WTC11 (cell line): Measurements from ENCODE around the gene CHID1. TPM values are rescaled to one million over a fixed set of nuclear protein-coding genes. Genes with fewer than 3 reads are reported as not detected.

Experiments used
- ATAC-seq: fragments of 200-7000 bp; cut with Tn5 transposase; 2 replicates; pipeline ENCODE4 v1.10.0; 2021; ENCODE audit warnings: mild to moderate bottlenecking, moderate library complexity
- CTCF ChIA-PET: fragments of 300-600 bp; sonication (Branson Sonifier 250); formaldehyde crosslinking; loops from one replicate; lab custom pipeline; 2021; ENCODE audit warnings: antibody characterized with exemption; lab: Charles Lee
- POLR2A ChIA-PET: fragments of 350-600 bp; sonication (Branson Sonifier 250); formaldehyde crosslinking; loops from one replicate; lab custom pipeline; 2021; ENCODE audit warnings: antibody characterized with exemption; lab: Charles Lee
- DNase-seq: peaks from one replicate; pipeline ENCODE4 v3.0.0; 2021; ENCODE audit warnings: low spot score
- H3K27ac Mint-ChIP-seq: 2 replicates; pipeline ENCODE4 v1.8.0; 2021; ENCODE audit warnings: mixed read lengths
- H3K27me3 Mint-ChIP-seq: 2 replicates; pipeline ENCODE4 v1.8.0; 2021; ENCODE audit warnings: low read depth, mild to moderate bottlenecking, moderate library complexity, mixed read lengths
- H3K36me3 Mint-ChIP-seq: 2 replicates; pipeline ENCODE4 v1.8.0; 2021; ENCODE audit warnings: mixed read lengths
- H3K4me1 Mint-ChIP-seq: 2 replicates; pipeline ENCODE4 v1.8.0; 2022; ENCODE audit warnings: mixed read lengths
- H3K4me3 Mint-ChIP-seq: 2 replicates; pipeline ENCODE4 v1.8.0; 2021; ENCODE audit warnings: mild to moderate bottlenecking, moderate library complexity, mixed read lengths
- H3K9me3 Mint-ChIP-seq: 2 replicates; pipeline ENCODE4 v1.8.0; 2021; ENCODE audit warnings: mixed read lengths
- CREM ChIP-seq: sonication (generic); formaldehyde crosslinking; IDR thresholded peaks from 2 replicates; pipeline ENCODE4 v1.8.1; 2022; ENCODE audit warnings: mild to moderate bottlenecking, missing genetic modification reagents, moderate library complexity
- ELF4 ChIP-seq: sonication (generic); formaldehyde crosslinking; IDR thresholded peaks from 2 replicates; pipeline ENCODE4 v1.8.1; 2022; ENCODE audit warnings: low read depth, mild to moderate bottlenecking, moderate library complexity, missing genetic modification reagents
- ESRRA ChIP-seq: sonication (generic); formaldehyde crosslinking; IDR thresholded peaks from 2 replicates; pipeline ENCODE4 v1.8.1; 2022; ENCODE audit warnings: mild to moderate bottlenecking, missing genetic modification reagents, borderline replicate concordance
- FOXP1 ChIP-seq: sonication (generic); formaldehyde crosslinking; IDR thresholded peaks from 2 replicates; pipeline ENCODE4 v1.8.0; 2022; ENCODE audit warnings: missing genetic modification reagents, mild to moderate bottlenecking, moderate library complexity, borderline replicate concordance
- GTF2I ChIP-seq: fragments of 250-450 bp; sonication (Bioruptor Pico); conservative IDR thresholded peaks from 2 replicates; pipeline ENCODE4 v1.4.0; 2021; ENCODE audit warnings: mild to moderate bottlenecking
- HMGA2 ChIP-seq: fragments of 250-450 bp; sonication (Bioruptor Pico); IDR thresholded peaks from 2 replicates; pipeline ENCODE4 v1.4.0; 2021; ENCODE audit warnings: mild to moderate bottlenecking, moderate library complexity
- KAT7 ChIP-seq: sonication (generic); formaldehyde crosslinking; IDR thresholded peaks from 2 replicates; pipeline ENCODE4 v1.8.1; 2023; ENCODE audit warnings: missing genetic modification reagents, mild to moderate bottlenecking, borderline replicate concordance
- MYBL2 ChIP-seq: sonication (generic); formaldehyde crosslinking; IDR thresholded peaks from 2 replicates; pipeline ENCODE4 v1.8.1; 2023; ENCODE audit warnings: mild to moderate bottlenecking, moderate library complexity, missing genetic modification reagents
- NFYB ChIP-seq: sonication (generic); formaldehyde crosslinking; conservative IDR thresholded peaks from 2 replicates; pipeline ENCODE4 v1.8.0; 2022; ENCODE audit warnings: low read depth, missing genetic modification reagents
- RELA ChIP-seq: sonication (generic); formaldehyde crosslinking; IDR thresholded peaks from 2 replicates; pipeline ENCODE4 v1.8.1; 2022; ENCODE audit warnings: missing genetic modification reagents, mild to moderate bottlenecking, borderline replicate concordance
- SMAD4 ChIP-seq: sonication (generic); formaldehyde crosslinking; IDR thresholded peaks from 2 replicates; pipeline ENCODE4 v1.8.0; 2022; ENCODE audit warnings: mild to moderate bottlenecking, missing genetic modification reagents
- TEAD1 ChIP-seq: sonication (generic); formaldehyde crosslinking; IDR thresholded peaks from 2 replicates; pipeline ENCODE4 v1.8.0; 2022; ENCODE audit warnings: mild to moderate bottlenecking, missing genetic modification reagents
- TEAD4 ChIP-seq: sonication (generic); formaldehyde crosslinking; IDR thresholded peaks from 2 replicates; pipeline ENCODE4 v1.8.0; 2022; ENCODE audit warnings: mild to moderate bottlenecking, missing genetic modification reagents
- TP53 ChIP-seq: sonication (generic); formaldehyde crosslinking; IDR thresholded peaks from 2 replicates; pipeline ENCODE4 v1.8.1; 2023; ENCODE audit warnings: mild to moderate bottlenecking, missing genetic modification reagents
- ZBTB21 ChIP-seq: sonication (generic); formaldehyde crosslinking; IDR thresholded peaks from 2 replicates; pipeline ENCODE4 v1.8.1; 2023; ENCODE audit warnings: mild to moderate bottlenecking, missing genetic modification reagents, borderline replicate concordance
- ZNF138 ChIP-seq: sonication (generic); formaldehyde crosslinking; conservative IDR thresholded peaks from 2 replicates; pipeline ENCODE4 v1.8.1; 2022; ENCODE audit warnings: mild to moderate bottlenecking, moderate library complexity, missing genetic modification reagents
- ZNF232 ChIP-seq: sonication (generic); formaldehyde crosslinking; IDR thresholded peaks from 2 replicates; pipeline ENCODE4 v1.8.0; 2022; ENCODE audit warnings: mild to moderate bottlenecking, missing genetic modification reagents
- ZNF671 ChIP-seq: fragments of 250-450 bp; sonication (Bioruptor Pico); IDR thresholded peaks from 2 replicates; pipeline ENCODE4 v1.8.0; 2021; ENCODE audit warnings: mild to moderate bottlenecking
- total RNA-seq: library from RNA; stranded (reverse); gene quantifications from 3 replicates; pipeline ENCODE4 v1.2.3, GENCODE V29; 2021
- TF ChIP-seq, protein P1 (sequence below): sonication (generic); formaldehyde crosslinking; conservative IDR thresholded peaks from 2 replicates; pipeline ENCODE4 v1.8.1; 2022; ENCODE audit warnings: mild to moderate bottlenecking, missing genetic modification reagents
- TF ChIP-seq, protein P2 (sequence below): sonication (generic); formaldehyde crosslinking; conservative IDR thresholded peaks from 2 replicates; pipeline ENCODE4 v1.8.1; 2023; ENCODE audit warnings: mild to moderate bottlenecking, low read depth, missing genetic modification reagents, moderate library complexity
- TF ChIP-seq, protein P3 (sequence below): fragments of 200-600 bp; IDR thresholded peaks from 2 replicates; pipeline ENCODE4 v1.8.0; 2022; ENCODE audit warnings: antibody characterized with exemption
- TF ChIP-seq, protein P4 (sequence below): fragments of 250-450 bp; sonication (Bioruptor Pico); IDR thresholded peaks from 2 replicates; pipeline ENCODE4 v1.9.0; 2021; ENCODE audit warnings: mild to moderate bottlenecking
- TF ChIP-seq, protein P5 (sequence below): sonication (generic); formaldehyde crosslinking; IDR thresholded peaks from 2 replicates; pipeline ENCODE4 v1.8.1; 2023; ENCODE audit warnings: mild to moderate bottlenecking, missing genetic modification reagents
- TF ChIP-seq, protein P6 (sequence below): fragments of 250-450 bp; sonication (Bioruptor Pico); IDR thresholded peaks from 2 replicates; pipeline ENCODE4 v1.9.0; 2021; ENCODE audit warnings: moderate library complexity, mild to moderate bottlenecking, inconsistent platforms, borderline replicate concordance

CHID1 gene
- total RNA-seq, 1 experiment from 2014 or later: 92.8 TPM

DNA sequence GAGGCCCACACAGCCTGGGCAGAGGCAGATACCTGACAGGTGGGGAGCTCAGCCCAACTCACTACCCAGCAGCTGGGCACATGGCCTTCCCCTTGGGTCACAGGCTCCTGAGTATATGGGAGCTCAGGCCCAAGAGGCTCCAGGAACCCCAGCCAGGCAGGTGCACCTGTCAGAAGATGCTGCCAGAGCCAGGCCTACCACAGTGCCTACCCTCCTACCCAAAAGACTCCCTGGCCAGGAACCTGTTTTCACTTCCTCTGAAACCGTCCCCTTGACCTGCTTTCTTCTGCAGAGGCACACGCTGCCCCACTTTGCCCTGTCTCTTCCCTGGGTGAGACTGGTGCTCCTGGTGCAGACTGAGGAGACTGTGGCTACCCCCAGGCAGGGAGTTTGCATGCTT lies 2.9 kb downstream of the CHID1 start (continued):
- no peak for TF ChIP-seq KAT7 (CRISPR knock-in tag)
- TF ChIP-seq ZNF138 (CRISPR knock-in tag): no peak
- TF ChIP-seq, all 79 proteins: peak for 0

DNA sequence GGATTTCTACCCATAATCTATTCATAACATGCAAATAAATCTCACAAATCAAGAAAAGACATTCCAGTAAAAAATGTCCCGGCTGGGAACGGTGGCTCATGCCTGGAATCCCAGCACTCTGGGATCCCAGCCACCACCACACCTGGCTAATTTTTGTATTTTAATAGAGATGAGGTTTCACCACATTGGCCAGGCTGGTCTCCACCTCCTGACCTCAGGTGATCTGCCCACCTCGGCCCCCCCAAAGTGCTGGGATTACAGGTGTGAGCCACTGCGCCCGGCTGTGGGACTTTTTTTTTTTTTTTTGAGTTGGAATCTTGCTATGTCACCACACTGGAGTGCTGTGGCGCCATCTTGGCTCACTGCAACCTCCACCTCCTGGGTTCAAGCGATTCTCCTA lies 4.7 kb downstream of the CHID1 start:
- TF ChIP-seq TEAD1 (CRISPR knock-in tag) (no peak), RELA (CRISPR knock-in tag) (no peak), ZNF232 (CRISPR knock-in tag) (no peak), TEAD4 (CRISPR knock-in tag) (no peak), MYBL2 (CRISPR knock-in tag) (no peak), ZBTB21 (CRISPR knock-in tag) (no peak), SMAD4 (CRISPR knock-in tag) (no peak)
- TF ChIP-seq, protein P1, sequence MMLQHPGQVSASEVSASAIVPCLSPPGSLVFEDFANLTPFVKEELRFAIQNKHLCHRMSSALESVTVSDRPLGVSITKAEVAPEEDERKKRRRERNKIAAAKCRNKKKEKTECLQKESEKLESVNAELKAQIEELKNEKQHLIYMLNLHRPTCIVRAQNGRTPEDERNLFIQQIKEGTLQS (CRISPR knock-in tag): no peak
- TF ChIP-seq, protein P2, sequence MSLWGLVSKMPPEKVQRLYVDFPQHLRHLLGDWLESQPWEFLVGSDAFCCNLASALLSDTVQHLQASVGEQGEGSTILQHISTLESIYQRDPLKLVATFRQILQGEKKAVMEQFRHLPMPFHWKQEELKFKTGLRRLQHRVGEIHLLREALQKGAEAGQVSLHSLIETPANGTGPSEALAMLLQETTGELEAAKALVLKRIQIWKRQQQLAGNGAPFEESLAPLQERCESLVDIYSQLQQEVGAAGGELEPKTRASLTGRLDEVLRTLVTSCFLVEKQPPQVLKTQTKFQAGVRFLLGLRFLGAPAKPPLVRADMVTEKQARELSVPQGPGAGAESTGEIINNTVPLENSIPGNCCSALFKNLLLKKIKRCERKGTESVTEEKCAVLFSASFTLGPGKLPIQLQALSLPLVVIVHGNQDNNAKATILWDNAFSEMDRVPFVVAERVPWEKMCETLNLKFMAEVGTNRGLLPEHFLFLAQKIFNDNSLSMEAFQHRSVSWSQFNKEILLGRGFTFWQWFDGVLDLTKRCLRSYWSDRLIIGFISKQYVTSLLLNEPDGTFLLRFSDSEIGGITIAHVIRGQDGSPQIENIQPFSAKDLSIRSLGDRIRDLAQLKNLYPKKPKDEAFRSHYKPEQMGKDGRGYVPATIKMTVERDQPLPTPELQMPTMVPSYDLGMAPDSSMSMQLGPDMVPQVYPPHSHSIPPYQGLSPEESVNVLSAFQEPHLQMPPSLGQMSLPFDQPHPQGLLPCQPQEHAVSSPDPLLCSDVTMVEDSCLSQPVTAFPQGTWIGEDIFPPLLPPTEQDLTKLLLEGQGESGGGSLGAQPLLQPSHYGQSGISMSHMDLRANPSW (CRISPR knock-in tag): no peak
- TF ChIP-seq, protein P3, sequence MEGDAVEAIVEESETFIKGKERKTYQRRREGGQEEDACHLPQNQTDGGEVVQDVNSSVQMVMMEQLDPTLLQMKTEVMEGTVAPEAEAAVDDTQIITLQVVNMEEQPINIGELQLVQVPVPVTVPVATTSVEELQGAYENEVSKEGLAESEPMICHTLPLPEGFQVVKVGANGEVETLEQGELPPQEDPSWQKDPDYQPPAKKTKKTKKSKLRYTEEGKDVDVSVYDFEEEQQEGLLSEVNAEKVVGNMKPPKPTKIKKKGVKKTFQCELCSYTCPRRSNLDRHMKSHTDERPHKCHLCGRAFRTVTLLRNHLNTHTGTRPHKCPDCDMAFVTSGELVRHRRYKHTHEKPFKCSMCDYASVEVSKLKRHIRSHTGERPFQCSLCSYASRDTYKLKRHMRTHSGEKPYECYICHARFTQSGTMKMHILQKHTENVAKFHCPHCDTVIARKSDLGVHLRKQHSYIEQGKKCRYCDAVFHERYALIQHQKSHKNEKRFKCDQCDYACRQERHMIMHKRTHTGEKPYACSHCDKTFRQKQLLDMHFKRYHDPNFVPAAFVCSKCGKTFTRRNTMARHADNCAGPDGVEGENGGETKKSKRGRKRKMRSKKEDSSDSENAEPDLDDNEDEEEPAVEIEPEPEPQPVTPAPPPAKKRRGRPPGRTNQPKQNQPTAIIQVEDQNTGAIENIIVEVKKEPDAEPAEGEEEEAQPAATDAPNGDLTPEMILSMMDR: no peak
- TF ChIP-seq, all 79 proteins: peak for 0
- no peak for ATAC-seq
- Mint-ChIP-seq H3K27me3 (no peaks in the 10 kb centered on the region), H3K36me3 (peaks cover 40% of the 10 kb centered on the region), H3K4me3 (no peak overlapping the region), H3K27ac (no peak overlapping the region), H3K4me1 (peaks cover 6% of the 10 kb centered on the region), H3K9me3 (no peaks in the 10 kb centered on the region)
- ChIA-PET POLR2A (no interaction called here), CTCF (interaction anchor here (0.6 to 1.4 kb wide), 2 partner anchors 19 to 57 kb away, joined by 3 read pairs; no protein-coding TSS in a partner anchor)
- DNase-seq: no peak

DNA sequence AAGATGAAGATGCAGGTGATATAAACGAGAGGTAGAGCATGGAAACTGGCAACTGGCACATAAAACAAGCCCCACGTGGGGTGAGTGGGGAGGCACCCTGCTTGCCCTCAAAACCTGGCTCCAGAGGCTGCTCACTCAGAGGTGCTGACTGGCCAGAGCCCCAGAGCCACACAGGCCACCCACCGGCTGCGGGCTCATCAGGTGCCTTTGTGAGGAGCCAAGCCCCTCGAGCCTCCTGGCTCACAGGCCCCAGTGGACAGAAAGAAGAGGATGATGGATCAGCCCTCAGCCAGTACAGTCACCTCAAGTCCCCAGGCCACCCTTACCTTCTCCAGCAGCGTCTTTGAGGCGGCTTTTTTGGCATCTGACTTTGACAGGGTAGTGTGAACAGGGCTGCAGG lies 6.2 kb downstream of the CHID1 start:
- POLR2A ChIA-PET: no interaction called here
- TF ChIP-seq MYBL2 (CRISPR knock-in tag) (no peak), ELF4 (CRISPR knock-in tag) (no peak), ZNF671 (no peak), TP53 (CRISPR knock-in tag) (no peak), GTF2I (CRISPR knock-in tag) (no peak), FOXP1 (no peak), HMGA2 (CRISPR knock-in tag) (no peak), CREM (CRISPR knock-in tag) (no peak), TEAD4 (CRISPR knock-in tag) (no peak), ESRRA (no peak), NFYB (CRISPR knock-in tag) (no peak)
- TF ChIP-seq, protein P4, sequence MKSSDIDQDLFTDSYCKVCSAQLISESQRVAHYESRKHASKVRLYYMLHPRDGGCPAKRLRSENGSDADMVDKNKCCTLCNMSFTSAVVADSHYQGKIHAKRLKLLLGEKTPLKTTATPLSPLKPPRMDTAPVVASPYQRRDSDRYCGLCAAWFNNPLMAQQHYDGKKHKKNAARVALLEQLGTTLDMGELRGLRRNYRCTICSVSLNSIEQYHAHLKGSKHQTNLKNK (CRISPR knock-in tag): no peak
- TF ChIP-seq, protein P5, sequence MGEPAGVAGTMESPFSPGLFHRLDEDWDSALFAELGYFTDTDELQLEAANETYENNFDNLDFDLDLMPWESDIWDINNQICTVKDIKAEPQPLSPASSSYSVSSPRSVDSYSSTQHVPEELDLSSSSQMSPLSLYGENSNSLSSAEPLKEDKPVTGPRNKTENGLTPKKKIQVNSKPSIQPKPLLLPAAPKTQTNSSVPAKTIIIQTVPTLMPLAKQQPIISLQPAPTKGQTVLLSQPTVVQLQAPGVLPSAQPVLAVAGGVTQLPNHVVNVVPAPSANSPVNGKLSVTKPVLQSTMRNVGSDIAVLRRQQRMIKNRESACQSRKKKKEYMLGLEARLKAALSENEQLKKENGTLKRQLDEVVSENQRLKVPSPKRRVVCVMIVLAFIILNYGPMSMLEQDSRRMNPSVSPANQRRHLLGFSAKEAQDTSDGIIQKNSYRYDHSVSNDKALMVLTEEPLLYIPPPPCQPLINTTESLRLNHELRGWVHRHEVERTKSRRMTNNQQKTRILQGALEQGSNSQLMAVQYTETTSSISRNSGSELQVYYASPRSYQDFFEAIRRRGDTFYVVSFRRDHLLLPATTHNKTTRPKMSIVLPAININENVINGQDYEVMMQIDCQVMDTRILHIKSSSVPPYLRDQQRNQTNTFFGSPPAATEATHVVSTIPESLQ (CRISPR knock-in tag): no peak
- TF ChIP-seq, protein P2 (CRISPR knock-in tag): no peak
- TF ChIP-seq, protein P6, sequence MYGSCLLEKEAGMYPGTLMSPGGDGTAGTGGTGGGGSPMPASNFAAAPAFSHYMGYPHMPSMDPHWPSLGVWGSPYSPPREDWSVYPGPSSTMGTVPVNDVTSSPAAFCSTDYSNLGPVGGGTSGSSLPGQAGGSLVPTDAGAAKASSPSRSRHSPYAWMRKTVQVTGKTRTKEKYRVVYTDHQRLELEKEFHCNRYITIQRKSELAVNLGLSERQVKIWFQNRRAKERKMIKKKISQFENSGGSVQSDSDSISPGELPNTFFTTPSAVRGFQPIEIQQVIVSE: no peak

More for the DNA sequence above, 6.2 kb downstream of the CHID1 start:
- H3K36me3 Mint-ChIP-seq: peaks cover 46% of the 10 kb centered on the region
- no peak overlapping the region for H3K27ac Mint-ChIP-seq
- H3K27me3 Mint-ChIP-seq: no peaks in the 10 kb centered on the region
- H3K9me3 Mint-ChIP-seq: no peaks in the 10 kb centered on the region
- CTCF ChIA-PET: no interaction called here
- peaks cover 2% of the 10 kb centered on the region; the same call in 1 of the 2 replicates for H3K4me1 Mint-ChIP-seq
- DNase-seq: no peak
- no peak for ATAC-seq
- no peak overlapping the region for H3K4me3 Mint-ChIP-seq
